ENCODE data around the gene GPX4. TPM values are rescaled to one million over a fixed set of nuclear protein-coding genes. Genes with fewer than 3 reads are reported as not detected.

Gene GPX4
- polyA plus RNA-seq, 1 of the 3 experiments (the other 2 are of a cell fraction), result 925 TPM

GRCh38 chr19:1103708-1104310 lies at the start of gene GPX4 (continued):
- TF ChIP-seq, protein P1, sequence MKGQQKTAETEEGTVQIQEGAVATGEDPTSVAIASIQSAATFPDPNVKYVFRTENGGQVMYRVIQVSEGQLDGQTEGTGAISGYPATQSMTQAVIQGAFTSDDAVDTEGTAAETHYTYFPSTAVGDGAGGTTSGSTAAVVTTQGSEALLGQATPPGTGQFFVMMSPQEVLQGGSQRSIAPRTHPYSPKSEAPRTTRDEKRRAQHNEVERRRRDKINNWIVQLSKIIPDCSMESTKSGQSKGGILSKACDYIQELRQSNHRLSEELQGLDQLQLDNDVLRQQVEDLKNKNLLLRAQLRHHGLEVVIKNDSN (IDR thresholded peaks at IDR 0.05; ENCODE audit: borderline replicate concordance, low read depth), result no peak
- no peak for TF ChIP-seq FOXJ3 (CRISPR knock-in tag; IDR thresholded peaks at IDR 0.05)
- TF ChIP-seq, protein P2, sequence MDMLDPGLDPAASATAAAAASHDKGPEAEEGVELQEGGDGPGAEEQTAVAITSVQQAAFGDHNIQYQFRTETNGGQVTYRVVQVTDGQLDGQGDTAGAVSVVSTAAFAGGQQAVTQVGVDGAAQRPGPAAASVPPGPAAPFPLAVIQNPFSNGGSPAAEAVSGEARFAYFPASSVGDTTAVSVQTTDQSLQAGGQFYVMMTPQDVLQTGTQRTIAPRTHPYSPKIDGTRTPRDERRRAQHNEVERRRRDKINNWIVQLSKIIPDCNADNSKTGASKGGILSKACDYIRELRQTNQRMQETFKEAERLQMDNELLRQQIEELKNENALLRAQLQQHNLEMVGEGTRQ (IDR thresholded peaks at IDR 0.05; ENCODE audit: borderline replicate concordance, low read depth, low read length), result no peak
- no peak for TF ChIP-seq TEAD4 (IDR thresholded peaks at IDR 0.05; ENCODE audit: borderline replicate concordance, insufficient read depth)
- no peak for TF ChIP-seq CHD2 (IDR thresholded peaks at IDR 0.05; ENCODE audit: low read length, partially characterized antibody)
- TF ChIP-seq EP300 (IDR thresholded peaks at IDR 0.05; ENCODE audit: borderline replicate concordance in 1 of 2, low read depth in 1 of 2, low read length in 1 of 2), result no peak; a peak in 1 of 4 replicates
- TF ChIP-seq, protein P3, sequence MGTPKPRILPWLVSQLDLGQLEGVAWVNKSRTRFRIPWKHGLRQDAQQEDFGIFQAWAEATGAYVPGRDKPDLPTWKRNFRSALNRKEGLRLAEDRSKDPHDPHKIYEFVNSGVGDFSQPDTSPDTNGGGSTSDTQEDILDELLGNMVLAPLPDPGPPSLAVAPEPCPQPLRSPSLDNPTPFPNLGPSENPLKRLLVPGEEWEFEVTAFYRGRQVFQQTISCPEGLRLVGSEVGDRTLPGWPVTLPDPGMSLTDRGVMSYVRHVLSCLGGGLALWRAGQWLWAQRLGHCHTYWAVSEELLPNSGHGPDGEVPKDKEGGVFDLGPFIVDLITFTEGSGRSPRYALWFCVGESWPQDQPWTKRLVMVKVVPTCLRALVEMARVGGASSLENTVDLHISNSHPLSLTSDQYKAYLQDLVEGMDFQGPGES (IDR thresholded peaks at IDR 0.05; ENCODE audit: low read depth, low read length), result peak; percentile 22; the same call in 1 of the 2 replicates
- TF ChIP-seq MXI1 (IDR thresholded peaks at IDR 0.05; ENCODE audit: low read depth, low read length), result peak; percentile 85
- no peak for TF ChIP-seq JUND (IDR thresholded peaks at IDR 0.05)

DNA sequence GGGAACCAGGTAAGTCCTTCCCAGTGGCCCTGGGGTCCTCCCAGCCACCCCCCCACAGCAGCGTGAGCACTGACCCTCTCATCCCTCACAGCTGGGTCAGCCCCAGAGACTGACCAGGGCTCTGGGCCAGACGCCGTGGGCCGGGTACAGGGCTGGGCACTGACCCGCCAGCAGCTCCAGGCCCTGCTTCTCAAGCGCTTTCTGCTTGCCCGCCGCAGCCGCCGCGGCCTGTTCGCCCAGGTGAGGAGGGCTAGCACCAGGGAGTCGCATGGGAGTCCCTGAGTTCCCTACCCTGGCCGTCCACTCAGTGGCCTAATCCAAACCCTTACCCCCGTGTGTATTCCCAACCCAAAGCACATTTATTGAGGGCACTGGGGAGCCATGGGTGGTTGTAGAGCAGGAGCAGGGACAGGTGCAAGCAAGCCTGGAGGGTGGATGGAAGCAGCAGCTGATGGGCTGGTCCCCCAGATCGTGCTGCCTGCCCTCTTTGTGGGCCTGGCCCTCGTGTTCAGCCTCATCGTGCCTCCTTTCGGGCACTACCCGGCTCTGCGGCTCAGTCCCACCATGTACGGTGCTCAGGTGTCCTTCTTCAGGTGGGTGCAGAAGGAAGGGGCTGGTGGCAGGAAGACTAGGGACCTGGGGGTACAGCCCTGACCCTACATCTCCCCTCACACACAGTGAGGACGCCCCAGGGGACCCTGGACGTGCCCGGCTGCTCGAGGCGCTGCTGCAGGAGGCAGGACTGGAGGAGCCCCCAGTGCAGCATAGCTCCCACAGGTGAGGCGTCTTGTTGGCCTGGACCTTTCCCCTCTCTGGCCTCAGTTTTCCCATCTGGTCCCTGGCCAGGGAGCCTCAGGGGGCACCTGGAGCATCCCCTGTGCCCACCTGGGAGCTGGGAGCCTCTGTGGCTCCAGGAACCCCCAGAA lies 49.4 kb upstream of the GPX4 start:
- Histone ChIP-seq H3K27ac (ENCODE audit: low read depth in 2 of 2, low read length in 1 of 2) (no peak overlapping the region), H3K27me3 (ENCODE audit: insufficient read depth) (no peaks in the 10 kb centered on the region), H4K20me1 (ENCODE audit: insufficient read depth) (no peaks in the 10 kb centered on the region), H3K4me3 (ENCODE audit: low read depth in 2 of 2, low read length in 1 of 2) (no peak overlapping the region), H3K36me3 (replicated peaks in 1 of 2; ENCODE audit: control insufficient read depth in 1 of 2, insufficient read depth in 2 of 2, low read length in 1 of 2) (no peaks in the 10 kb centered on the region), H2AFZ (ENCODE audit: low read depth) (no peak overlapping the region), H3K4me1 (ENCODE audit: control insufficient read depth in 1 of 2, insufficient read depth in 2 of 2, low read depth in 1 of 2, low read length in 1 of 2) (no peaks in the 10 kb centered on the region), H3K9ac (no peak overlapping the region), H3K9me3 (peaks cover 11% of the 10 kb centered on the region; the same call in 1 of the 2 replicates), H3K79me2 (ENCODE audit: insufficient read depth) (no peaks in the 10 kb centered on the region), H3K9me2 (no peaks in the 10 kb centered on the region), H3F3A (replicated peaks; ENCODE audit: insufficient read depth) (peaks cover 4% of the 10 kb centered on the region), H3K4me2 (no peak overlapping the region)
- ChIA-PET CTCF (interaction anchor here (0.9 to 1.3 kb wide), 4 partner anchors 11 to 139 kb away, joined by 3 to 6 read pairs (median 5); partner anchors contain the start of gene ARHGAP45), POLR2A (no interaction called here)
- no peak for TF ChIP-seq SMC3 (IDR thresholded peaks at IDR 0.05; ENCODE audit: low read depth, low read length)
- TF ChIP-seq, protein P4, sequence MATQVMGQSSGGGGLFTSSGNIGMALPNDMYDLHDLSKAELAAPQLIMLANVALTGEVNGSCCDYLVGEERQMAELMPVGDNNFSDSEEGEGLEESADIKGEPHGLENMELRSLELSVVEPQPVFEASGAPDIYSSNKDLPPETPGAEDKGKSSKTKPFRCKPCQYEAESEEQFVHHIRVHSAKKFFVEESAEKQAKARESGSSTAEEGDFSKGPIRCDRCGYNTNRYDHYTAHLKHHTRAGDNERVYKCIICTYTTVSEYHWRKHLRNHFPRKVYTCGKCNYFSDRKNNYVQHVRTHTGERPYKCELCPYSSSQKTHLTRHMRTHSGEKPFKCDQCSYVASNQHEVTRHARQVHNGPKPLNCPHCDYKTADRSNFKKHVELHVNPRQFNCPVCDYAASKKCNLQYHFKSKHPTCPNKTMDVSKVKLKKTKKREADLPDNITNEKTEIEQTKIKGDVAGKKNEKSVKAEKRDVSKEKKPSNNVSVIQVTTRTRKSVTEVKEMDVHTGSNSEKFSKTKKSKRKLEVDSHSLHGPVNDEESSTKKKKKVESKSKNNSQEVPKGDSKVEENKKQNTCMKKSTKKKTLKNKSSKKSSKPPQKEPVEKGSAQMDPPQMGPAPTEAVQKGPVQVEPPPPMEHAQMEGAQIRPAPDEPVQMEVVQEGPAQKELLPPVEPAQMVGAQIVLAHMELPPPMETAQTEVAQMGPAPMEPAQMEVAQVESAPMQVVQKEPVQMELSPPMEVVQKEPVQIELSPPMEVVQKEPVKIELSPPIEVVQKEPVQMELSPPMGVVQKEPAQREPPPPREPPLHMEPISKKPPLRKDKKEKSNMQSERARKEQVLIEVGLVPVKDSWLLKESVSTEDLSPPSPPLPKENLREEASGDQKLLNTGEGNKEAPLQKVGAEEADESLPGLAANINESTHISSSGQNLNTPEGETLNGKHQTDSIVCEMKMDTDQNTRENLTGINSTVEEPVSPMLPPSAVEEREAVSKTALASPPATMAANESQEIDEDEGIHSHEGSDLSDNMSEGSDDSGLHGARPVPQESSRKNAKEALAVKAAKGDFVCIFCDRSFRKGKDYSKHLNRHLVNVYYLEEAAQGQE (IDR thresholded peaks at IDR 0.05; ENCODE audit: low read depth, low read length), result no peak
- TF ChIP-seq, protein P3 (IDR thresholded peaks at IDR 0.05; ENCODE audit: low read depth, low read length), result no peak
- TF ChIP-seq TAF1 (IDR thresholded peaks at IDR 0.05; ENCODE audit: borderline replicate concordance, low read depth, low read length), result no peak
- no peak for TF ChIP-seq MEF2A (IDR thresholded peaks at IDR 0.05; ENCODE audit: borderline replicate concordance, low read depth)
- 81% methylated on average over 18 of the region's 28 CpGs for WGBS (ENCODE audit: low lambda C conversion rate)
- no peak for DNase-seq
